Stimulated activated CD4-positive, alpha-beta T cell treated with anti-CD3 and anti-CD28 coated beads, TNF-alpha, amount 100 ng/mL, for 1 hour (primary cell): ENCODE data around the gene DBF4.

Experiments
- DNase-seq, 3 donors: peaks; one replicate each; pipeline ENCODE4 v3.0.0-alpha.2; 2020; ENCODE audit warnings: low read depth in 3 of 3, low spot score in 1 of 3

DBF4 gene

DNA sequence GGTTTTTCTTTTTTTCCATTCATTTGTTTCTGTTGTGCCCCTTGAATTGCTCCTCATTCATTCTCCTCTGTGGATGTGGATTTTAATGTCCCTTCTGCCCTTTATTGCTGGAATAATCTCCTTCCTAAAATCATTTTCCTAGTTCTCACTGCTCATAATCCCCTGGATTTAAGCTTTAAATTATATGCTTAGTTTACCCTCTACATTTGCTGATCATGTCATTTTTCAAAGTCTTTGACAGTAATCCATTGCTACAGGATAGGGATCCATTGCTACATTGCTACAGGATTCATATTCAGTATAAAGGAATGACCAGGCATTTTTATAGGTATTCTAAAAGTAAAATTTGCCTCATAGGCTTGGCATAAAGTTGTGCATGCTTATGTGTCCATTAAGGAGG lies 72.1 kb downstream of the DBF4 start:
- no peak for DNase-seq
